ENCODE data around the gene CLIP2.

- TF ChIP-seq, protein P1, sequence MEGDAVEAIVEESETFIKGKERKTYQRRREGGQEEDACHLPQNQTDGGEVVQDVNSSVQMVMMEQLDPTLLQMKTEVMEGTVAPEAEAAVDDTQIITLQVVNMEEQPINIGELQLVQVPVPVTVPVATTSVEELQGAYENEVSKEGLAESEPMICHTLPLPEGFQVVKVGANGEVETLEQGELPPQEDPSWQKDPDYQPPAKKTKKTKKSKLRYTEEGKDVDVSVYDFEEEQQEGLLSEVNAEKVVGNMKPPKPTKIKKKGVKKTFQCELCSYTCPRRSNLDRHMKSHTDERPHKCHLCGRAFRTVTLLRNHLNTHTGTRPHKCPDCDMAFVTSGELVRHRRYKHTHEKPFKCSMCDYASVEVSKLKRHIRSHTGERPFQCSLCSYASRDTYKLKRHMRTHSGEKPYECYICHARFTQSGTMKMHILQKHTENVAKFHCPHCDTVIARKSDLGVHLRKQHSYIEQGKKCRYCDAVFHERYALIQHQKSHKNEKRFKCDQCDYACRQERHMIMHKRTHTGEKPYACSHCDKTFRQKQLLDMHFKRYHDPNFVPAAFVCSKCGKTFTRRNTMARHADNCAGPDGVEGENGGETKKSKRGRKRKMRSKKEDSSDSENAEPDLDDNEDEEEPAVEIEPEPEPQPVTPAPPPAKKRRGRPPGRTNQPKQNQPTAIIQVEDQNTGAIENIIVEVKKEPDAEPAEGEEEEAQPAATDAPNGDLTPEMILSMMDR (IDR thresholded peaks at IDR 0.05): no peak
- TF ChIP-seq POLR2A (IDR thresholded peaks at IDR 0.05): no peak
These were observed 74.9 kb downstream of the CLIP2 start for GRCh38 chr7:74364061-74364460.

Data from Peyer's patch (tissue), 4 donors.